GM21723 (cell line): Measurements from ENCODE around the gene STK4.

Experiments
- ATAC-seq: cut with Tn5 transposase; IDR thresholded peaks from one replicate; pipeline ENCODE4 v1.9.1; 2021; ENCODE audit warnings: mild to moderate bottlenecking, moderate library complexity; ENCODE audit not compliant: unreplicated experiment

Gene STK4

DNA sequence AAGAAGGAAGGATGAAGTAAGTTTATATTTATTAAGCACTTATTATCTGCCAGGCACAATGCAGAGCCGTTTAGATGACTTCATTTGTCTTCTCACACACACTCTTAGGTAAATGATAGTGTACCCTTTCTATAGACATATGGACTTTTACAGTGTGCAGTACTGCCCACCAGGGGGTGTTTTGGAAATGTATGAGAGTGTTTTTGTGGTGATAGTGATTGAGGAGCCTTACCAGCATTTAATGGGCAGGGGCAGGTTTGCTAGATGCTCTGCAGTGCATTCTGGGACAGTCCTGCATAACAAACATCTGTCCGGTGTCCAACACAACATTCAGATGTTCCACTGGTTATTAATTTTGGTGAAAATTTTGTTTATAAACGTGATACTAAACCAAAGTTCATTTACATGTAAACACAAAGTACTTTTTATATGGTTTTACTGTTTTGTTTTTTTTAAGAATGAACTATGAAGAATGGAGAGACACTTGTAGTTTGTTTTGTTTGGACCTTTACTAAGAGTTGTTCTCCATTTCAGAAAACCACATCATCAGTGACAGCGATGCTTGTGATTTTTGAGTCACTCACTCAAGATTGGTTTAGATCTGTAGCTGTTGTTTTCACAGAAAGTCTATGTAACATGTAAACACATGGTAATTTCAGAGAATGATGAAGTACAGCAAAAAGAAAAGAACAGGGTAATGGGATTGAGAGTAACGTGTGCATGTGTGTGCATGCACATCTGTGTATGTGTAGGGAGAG is 114.7 kb downstream of the STK4 start:
- no peak for ATAC-seq

DNA sequence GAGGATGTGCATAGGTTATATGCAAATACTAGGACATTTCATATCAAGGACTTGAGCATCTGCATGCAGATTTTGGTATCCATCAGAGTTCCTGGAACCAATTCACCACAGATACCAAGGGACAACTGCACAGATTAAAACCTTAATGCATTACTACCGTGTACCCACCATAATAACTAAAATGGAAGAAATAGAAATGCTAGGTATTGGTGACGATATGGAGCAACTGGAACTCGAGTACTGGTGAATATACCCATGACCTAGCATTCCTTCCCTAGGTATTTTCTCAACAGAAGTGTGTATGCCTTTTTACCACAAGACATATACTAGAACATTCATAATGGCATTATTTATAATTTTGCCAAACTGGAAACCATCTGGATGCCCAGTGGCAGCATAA is 116.2 kb downstream of the STK4 start:
- ATAC-seq = no peak

DNA sequence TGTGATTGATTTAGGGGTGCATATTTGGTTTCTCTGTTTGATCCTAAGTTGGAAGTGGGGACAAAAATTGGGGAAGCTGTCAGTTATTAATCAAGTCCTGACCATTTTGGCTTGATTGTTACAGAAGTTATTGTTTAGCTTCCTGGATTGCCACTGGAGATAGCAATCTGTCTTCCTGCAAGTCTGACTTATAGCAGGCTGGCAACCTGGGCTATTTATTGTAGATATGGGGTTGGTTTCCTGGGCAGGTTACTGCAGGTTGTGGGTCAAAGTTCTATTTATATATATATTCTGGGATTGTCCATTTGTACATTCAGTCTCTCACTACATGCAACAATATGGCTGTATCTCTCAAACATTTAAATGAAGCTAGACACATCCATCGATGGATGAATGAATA is 116.8 kb downstream of the STK4 start:
- ATAC-seq = no peak

DNA sequence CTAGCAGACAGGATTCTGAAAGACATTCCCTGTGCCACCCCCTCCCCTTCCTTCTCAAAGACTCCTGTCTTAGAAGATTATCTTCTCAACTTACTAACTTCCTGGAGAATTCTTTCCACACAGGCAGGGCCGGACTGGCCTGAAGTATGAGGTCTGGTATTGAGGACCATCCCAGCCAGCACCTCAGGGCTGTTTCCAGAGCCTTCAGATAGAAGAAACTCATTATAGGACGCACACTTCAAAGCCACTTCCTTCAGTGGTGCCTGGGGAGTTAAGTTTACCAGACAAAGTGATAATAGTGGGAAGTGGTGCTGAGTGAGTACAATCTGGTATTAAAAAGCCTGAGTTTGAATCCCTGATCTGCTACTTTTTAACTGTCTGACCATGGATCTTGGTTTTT is 119.0 kb downstream of the STK4 start:
- ATAC-seq = no peak

DNA sequence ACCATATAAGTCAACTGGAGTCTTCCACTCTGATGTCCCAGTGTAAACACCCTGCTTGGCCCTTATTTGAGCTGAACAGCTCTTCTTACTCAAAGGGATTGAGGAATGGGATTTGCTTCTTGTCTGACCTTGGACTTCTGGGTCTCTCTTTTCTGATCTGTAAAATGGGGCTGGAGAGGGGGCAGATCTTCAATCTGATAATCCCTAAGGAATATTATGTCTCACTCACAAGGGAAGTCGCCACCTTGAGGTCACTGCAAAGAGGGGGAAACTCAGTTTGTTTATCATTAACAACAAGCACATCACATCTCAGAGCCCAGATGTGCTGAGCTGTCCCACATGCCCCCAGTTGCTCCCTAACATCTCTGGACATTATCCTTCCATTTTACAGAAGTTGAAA is 119.6 kb downstream of the STK4 start:
- no peak for ATAC-seq

DNA sequence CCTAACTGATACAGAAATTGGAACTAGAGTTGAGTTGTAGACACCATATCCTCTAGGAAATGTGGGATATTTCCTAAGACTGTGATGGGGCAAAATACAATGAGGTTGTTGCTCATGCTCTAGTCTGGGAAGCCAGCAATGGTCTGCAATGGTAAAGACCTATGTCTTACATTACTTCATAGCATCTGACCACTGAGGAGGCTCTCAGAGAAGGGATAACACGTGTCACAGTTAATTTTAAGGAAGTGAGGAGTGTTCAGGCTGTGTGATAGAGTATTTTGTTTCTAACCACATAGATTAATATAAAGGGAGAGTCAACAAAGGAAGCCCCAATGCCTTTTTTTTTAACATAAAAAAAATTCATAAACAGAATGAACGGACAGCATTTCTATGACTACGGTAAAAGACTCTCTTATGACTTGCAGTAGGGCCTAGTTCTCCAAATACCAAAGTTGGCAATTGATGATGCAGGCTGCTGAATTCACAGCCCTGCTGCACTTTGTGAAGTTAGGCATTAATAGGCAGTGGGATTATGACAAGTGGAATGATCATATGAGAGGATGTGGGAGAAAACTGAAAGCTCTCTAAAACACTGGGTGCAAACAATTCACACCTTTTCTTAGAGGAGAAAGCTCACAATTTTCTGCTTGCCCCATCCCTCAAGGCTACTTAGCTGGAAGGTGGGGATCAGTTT is 120.9 kb downstream of the STK4 start:
- ATAC-seq = no peak

DNA sequence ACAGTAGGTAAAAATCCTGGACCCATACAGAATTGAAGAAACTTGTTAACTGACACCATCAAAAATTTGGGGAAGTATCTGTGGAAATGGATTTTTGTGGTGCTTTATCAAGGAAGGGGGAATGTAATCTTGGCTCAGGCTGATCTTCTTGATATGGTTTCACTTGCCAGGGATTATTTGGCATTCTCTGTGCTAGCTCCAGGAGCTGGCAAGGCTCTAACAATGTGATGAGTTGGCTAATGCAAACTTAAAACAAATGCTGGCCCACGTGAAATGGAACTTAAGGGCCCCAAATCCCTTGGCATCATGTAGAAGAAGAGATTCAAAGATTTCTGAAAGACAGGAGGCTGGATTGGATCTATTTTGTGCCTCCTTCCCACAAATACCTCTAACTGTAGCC is 121.5 kb downstream of the STK4 start:
- ATAC-seq = no peak

DNA sequence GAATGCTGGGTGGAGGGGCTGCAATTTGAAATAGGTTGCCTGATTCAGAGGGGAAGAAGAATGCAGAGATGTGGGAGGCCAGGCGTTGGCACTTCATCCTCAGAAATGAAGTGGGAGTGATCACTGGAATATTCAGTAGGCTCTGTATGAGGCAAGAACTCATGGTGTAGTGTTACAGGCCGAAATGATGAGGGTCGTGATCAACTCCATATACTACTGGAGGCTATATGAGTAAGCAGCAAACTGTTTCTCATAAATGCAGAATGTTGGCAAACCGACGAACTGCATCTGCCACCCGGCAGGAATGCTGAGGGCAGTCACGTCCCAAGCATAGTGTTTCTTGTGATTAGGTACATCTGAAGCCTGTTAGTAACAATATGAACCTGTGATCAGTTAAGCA is 121.9 kb downstream of the STK4 start:
- ATAC-seq = no peak

DNA sequence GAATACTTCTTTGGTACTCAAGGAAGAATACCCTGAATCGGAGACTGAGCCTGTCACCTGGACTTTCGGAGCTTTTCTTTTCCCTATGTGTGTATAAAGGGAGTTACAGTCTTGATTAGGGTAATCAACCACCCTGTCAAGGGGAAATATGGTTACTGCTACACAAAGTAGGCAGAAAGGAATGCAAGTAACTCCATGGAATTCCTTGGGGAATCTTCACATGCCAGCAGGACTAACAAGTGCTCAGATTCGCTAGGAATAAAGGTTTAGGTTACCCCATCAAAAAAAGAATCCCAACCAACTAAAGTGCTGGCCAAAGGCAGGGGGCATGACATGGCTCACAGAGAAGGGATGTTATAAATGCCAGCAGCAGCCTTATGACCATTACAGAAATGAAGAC is 124.2 kb downstream of the STK4 start:
- ATAC-seq = no peak

DNA sequence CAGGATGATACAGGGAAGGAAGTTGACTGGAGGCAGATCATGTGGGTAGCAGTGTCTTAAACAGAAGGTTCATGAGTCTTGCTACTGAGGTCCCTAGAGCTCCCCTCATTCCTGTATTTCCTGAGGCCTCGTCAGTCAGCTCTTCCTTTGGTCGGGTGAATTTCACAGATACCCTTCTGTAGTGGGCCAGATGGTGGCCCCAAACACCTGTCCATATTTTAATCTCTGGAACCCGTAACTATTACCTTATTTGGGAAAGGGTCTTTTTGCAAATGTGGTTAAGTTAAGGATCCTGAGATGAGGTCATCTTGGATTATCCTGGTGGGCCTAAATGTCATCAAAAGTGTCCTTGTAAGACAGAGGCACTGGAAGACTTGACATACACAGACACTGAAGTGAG is 125.1 kb downstream of the STK4 start:
- ATAC-seq = no peak

DNA sequence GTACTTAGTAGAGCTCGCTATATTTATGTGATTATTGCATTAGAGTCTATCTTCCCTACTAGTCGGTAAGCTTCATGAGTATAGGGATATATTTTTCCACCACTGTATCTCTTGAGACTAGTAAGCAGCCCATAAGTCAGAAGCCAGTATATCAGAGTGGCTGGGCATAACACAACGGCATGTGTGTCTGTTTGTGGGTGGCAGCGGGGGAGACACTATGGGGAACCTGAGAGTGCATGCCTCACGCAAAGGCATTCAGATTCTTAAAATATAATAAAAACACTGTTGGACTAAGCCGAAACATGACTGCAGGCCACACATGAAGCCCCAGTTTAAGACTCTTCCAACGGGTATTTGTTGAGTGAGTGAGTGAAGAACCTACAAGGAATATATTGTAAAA is 126.6 kb downstream of the STK4 start:
- no peak for ATAC-seq

DNA sequence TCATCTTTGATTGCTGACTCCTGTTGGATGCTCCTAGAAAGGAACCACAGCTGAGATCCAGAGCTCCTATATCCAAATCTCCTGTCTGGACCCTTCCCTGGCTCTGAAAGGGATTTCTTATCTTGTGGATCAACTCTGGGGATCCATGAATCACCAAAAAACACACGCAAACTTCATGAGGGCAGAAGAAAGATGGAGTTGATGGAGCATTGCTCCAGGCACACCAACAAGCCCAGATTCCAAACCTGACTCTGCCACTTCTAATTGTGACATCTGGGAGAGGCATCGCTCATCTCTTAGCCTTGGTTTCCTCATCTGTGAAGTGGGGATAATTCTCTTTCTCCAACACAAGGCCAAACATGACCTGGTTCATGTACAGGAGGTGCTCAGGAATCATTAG is 127.9 kb downstream of the STK4 start:
- ATAC-seq = no peak

DNA sequence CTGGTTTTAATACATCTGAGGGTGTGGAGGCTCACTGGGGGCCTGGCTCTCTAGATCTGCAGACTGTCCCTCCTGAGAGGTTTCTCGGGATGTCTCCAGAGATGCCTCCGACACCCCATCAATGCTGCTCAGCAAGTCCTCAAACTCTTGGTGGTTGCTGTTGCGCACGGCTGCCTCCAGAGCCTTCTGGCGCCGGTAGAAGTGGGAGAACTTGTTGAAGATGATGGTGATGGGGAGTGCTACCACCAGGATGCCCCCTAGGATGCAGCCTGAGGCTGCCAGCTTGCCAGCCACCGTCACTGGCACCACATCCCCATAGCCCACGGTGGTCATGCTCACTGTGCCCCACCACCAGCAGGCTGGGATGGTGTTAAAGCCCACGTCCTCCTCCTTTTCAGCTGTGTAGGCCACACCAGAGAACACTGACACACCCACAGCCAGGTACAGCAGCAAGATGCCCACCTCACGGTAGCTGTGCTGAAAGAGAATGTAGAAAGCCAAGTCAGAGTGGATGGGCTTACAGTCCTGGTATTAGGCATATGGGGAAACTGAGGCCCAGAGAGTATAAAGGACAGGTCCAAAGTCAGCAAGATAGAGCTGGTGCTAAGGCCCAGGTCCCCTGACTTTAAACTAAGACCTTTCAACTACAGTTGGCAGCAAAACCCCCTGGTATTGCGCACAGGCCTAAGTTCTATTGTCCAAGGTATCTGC is 128.7 kb downstream of the STK4 start:
- ATAC-seq = no peak

DNA sequence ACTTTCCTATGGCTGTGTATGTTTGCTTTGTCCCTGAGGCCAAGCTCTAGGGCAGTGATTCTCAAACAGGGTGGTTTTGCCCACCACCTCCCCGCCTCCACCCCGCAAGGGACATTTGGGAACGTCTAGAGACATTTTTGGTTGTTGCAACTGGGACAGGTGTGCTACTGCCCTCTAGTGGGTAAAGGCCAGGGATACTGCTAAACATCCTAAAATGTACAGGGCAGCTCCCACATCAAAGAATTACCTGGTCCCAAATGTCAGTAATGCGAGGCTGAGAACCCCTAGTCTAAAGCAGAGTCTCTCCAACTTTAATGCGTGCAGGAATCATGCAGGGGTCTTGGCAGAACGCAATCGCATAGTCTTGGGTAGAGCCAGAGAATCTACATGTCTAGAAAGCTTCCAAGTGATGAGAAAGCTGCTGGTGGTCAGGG is 129.5 kb downstream of the STK4 start:
- ATAC-seq = no peak

DNA sequence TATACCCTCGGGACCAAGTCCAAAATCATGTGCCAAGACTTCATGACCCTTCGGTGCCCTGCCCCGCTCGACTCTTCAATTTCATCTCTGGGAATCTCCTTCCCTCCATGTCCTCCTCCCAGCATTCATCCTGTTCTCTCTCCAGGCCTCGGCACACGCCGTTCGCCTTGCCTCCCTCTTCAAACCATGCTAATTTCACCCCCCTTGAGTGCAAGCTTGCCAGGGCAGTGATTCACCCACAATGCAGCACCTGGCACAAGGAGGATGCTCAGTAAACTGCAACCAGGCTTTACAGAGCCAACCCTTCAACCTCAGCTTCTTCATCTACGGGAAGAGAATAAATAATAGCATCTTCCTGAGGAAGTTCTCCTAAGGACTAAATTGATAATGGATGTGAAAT is 130.5 kb downstream of the STK4 start:
- ATAC-seq = no peak

DNA sequence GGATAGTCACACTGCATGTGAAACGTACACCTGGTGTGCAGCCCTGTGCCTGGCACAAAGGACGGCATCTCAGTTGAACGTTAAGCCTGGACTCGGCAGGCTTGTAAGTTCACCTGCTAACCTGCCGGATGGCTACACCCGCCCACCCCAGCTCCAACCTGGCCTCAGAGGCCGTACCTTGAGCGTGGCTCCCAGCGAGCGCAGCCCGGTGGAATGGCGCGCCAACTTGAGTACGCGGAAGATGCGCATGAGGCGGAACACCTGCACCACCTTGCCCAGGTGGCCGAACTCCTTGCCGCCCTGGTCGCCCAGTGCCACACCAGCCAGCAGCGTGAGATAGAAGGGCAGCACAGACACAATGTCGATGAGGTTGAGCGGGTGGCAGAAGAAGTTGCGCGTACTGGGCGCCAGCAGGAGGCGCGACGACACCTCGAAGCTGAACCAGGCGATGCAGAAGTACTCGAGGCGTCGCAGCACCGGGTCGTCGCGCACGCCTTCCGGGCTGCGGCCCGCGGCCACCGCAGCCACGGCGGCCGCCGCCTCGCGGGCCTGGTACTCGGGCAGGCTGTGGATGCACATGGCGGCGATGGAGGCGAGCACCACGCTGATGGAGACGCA is 131.3 kb downstream of the STK4 start:
- no peak for ATAC-seq

DNA sequence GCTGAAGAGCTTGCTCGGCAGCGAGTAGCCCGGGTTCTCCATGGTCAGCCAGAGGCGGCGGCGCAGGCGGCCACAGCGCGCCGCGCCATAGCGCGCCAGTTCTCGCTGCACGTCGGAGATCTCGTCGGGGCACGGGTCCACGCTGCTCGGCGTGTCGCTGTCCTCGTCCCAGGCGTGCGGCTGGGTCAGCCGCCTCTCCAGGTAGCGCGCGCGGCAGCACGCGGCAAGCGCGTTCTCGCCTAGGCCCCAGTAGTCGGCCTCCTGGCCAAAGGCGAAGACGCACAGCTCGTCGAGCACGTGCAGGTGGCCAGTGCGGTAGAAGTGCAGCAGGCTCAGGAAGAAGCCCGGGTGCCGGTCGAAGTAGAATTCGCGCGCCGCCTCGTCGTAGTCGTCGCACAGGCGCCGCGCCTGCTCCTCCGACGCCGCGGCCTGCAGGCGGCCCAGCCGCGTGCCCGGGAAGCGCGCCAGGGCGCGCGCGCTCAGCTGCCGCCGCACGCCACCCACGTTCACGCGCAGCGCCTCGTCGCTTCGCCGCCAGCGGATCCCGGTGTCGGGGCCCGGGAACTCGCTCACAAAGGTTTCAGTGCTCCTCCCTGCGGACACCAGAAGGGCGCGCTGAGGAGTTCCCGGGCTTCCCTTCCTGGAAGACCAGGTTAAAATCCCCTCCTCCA is 131.9 kb downstream of the STK4 start:
- ATAC-seq = no peak

DNA sequence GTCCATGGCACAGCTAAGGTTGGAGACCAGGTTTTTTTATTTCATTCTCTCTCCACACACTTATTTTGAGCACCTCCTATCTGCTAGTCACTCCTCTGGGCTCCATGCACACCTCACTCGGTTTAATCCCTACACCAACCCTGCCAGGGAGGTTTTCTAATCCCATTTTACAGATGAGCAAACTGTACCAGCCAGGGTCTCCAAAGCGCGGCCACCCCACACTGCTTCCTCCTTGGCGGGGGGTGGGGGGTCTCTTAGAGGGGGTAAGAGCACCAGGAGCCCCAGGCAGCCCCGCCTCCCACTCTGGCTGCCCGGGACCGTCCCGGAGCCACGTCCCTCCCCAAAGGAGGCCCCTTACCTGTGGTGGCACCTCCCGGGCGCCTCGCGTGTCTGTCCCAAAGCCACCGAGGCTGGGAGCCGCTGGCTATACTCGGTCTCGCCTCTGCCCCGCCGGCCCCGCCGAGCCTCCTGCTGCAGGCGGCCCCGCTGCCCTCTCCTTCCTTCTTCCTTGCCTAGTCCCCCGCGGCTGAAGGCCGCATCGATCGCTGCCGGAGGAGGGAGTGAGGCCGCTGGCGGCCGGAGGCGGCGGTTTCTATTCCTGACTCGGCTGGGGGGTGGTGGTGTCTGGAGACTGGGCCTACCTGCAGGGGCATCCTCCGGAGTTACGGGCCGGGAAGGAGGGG is 134.4 kb downstream of the STK4 start, which contains the start of gene KCNS1:
Gene KCNS1 (minus strand): TSS at position 565 of the 683 bp plus-strand sequence. CDS start 1,891 bp downstream, outside the sequence.
- no peak for ATAC-seq

DNA sequence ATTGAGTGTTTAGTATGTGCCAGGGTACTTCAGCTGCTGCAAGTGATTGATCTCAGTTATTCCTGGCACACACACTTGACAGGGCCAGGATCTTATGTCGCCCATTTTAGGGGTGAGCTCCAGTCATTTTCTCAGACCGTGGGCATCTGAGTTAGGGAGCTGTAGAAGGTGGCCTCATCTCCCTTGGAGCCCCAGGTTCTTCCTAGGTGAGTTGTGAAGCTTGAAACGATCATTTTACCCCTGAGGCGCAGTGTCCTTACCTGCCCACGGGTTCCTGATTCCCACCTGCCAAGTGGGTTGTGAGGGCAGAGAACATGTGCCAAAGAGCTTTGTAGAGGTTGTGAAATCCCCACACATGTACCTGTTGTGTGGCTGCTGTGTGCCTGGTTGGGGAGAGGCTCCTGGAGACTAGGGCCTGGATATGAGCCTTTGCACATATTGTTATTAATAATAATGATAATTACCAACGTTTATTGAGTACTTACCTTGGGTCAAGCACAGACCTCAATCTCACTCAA is 135.1 kb downstream of the STK4 start:
- ATAC-seq = no peak

DNA sequence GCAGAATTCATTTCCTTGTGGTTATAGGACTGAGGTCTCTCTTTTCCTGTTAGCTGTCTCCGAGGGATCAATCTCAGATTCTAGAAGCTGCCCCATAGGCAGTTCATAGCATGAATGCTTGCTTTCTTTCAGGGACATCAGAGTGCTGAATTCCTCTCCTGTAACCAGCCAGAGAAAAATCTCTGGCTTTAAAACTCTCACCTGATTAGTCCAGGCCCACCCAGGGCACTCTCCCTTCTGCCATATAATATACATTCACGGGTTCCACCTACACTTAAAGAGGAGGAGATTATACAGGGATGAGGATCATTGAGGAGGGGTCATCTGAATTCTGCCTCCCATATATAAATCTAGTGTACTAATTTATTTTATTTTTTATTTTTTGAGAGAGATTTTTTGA is 136.8 kb downstream of the STK4 start:
- ATAC-seq = no peak
